NCI-H69 (cell line): ENCODE measurements around the gene AUH.
A peak's percentile ranks its signal among the peaks of the same experiment; 100 is the strongest.

Experiments
- DNase-seq: peaks from one replicate; lab custom pipeline; 2025; lab: John Stamatoyannopoulos, UW

The AUH gene

GRCh38 chr9:91295357-91295756, 66.4 kb downstream of the AUH start:
- DNase-seq = no peak

DNA sequence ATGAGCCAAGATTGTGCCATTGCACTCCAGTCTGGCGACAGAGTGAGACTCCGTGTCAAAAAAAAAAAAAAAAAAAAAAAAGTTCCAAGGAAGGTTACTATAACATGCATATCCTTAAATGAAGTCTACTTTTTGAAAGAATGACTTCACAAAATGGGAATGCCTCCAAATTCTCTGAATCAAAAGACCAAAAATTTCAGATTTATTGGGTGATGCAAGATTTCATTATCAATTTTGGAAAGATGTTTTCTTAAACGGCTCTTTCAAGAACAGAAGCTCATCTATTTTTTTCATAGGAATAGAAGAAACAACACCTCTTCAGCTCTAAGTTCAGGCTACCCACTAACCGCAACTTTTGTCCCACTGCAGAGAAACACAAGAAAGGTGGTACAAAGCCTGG, 69.9 kb downstream of the AUH start:
- DNase-seq = no peak

DNA sequence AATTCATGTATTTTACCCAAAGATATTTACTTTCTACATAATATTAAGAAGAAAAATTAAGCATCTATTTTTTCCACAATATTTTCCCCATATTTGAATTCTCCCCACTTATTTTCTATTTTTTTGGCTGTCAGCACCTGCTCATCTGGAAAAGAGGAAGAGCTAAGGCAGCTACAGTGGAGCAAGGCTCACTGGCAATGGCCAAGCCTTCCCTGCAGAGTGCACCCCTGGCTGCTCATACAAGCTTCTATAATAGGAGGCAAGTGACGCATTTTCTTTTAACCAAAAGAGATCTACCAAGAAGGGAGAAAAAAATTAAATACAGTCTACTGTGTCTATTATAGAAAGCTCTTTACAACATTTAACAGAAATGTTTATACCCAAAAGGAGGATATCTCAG, 72.5 kb downstream of the AUH start:
- DNase-seq = no peak

- DNase-seq = no peak
Observed at GRCh38 chr9:91285729-91286353, 75.9 kb downstream of the AUH start.

- no peak for DNase-seq
Observed at GRCh38 chr9:91282292-91282691, 79.4 kb downstream of the AUH start.

DNA sequence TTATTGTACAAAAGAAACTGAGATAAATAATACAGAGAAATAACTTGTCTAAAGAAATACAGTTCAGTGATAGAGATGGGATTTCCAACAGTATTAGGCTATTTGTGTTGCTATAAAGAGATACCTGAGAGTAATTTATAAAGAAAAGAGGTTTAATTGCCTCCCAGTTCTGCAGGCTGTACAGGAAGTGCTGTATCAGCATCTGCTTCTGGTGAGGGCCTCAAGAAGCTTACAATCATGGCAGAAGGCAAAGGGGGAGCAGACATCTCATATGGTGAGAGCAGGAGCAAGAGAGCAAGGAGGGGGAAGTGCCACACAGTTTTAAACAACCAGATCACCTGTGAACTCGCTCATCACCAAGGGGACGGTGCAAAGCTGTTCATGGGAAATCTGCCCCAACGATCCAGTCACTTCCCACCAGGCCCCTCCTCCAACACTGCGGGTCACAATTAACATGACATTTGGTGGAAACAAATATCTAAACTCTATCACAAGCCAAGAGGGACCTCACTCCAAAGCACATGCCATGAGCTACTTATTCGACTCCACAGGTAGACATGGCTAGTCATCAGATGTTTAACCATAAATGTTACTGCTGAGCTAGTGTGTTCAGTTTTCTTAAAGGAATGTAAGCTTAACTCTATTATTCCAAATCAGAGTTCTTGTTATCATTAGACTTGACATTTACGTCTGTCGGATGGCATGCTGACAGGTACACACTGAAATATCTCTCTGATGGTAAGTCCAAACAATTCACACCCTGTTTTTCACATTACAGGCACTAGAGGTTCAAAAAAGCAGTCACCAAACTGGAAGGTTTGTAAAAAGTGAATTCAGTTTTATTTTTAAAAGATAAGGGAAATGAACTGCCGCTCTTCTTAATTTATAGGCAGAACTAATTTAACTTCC, 82.2 kb downstream of the AUH start:
- DNase-seq = no peak

- no peak for DNase-seq
Observed at GRCh38 chr9:91276513-91276912, 85.2 kb downstream of the AUH start.

- no peak for DNase-seq
Observed at GRCh38 chr9:91275655-91276054, 86.1 kb downstream of the AUH start.

GRCh38 chr9:91274949-91275492, 86.7 kb downstream of the AUH start:
- no peak for DNase-seq

DNA sequence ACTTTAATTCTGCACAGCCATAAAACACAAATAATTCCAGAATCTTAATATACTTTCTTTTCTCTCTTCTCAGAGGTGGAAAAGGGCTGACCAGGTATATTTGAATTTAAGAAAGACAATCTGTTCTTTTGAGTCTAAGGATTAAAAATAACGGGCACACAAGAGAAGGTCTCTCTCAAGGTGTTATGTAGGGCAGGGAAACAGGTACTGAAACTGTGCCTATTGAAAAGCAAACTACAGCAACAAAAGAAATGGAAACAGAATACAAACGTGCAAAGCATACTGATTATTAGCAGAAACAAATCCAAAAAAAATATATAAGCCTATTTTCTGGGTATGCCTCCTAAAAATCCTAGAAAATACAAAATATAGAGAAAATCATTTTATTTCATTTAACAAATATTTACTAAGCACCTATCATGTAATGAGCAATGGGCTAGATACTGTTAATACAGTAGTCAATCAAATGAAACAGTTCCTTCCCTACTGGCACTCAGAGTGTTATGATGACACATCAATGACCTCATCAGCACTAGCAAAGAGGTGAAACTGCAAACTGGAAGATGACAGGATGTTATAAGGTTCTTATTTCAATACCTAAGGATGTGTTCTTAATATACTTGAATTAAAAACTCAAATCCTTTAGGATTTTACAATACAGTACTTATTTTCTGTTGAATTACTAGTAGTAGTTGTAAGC, 87.7 kb downstream of the AUH start:
- DNase-seq = peak; percentile 19

- DNase-seq = no peak
Observed at GRCh38 chr9:91271156-91271555, 90.6 kb downstream of the AUH start.

DNA sequence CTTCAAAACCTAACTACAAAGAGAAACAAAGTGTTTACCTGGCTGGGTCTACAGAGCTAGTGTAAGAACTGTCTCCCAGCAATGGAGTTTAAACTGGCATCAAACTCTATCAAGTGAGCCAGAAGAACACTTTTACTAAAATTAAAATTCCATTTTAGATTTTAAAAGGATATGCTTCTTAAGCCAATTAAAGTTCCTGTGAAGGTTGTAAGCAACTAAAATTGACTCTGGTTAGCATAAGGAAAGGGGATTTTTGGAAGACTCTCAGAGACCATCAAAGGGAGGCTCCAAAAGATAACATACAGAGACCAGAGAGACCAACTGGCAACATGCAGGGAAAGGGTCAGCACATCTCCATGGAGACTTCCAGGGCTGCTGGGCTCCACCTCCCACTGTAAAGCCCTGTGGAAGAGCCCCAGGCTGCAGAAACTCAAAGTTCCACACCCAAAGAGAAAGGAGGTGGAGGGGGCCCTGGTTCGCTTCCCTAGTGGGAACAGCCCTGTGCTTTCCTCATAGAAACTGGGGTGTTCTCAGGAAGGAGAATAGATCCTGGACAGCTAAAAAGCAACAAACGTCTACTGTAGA, 91.7 kb downstream of the AUH start:
- no peak for DNase-seq

DNA sequence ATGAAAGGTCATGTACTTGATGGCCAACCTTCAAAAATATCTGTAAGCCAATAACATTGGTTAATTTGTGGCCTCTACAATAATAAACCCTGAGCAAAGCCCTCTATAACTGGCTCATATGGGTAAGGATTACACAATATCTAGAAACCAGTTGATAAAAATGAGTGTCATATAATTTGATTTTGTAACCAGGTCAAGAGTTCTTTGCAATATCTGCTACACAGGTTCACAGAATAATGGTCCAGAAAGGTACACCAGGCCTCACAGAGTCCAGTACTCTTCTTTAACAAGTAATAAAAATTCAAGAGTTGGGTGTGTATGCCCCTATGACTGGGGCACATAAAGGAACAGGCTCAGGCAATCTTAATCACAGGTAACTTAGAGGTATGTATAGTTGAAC, 95.3 kb downstream of the AUH start:
- no peak for DNase-seq

DNA sequence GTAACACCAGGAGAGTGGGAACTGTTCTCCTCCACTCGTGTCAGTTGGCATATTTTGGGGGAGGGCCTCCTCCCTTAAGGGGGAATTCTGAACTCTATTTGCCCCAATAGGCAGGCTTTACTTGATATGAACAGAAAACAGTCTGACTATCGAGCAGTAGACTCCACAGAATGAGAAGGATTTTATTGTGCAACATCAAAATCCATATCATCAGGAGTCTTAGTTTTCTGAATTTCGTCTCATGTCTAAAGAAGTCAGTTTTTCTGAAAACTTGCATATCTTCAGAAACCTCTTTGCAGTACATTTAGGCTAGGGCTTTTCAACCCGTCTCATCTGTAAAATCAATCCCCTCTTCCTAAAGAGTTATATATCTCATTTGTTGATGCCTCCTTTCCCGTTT, 96.2 kb downstream of the AUH start:
- DNase-seq = no peak

GRCh38 chr9:91261417-91261816, 100.3 kb downstream of the AUH start:
- no peak for DNase-seq

- DNase-seq = no peak
Observed at GRCh38 chr9:91259162-91259561, 102.6 kb downstream of the AUH start.

- no peak for DNase-seq
Observed at GRCh38 chr9:91258451-91258850, 103.3 kb downstream of the AUH start.

- peak; percentile 14 for DNase-seq
Observed at GRCh38 chr9:91256235-91256634, 105.5 kb downstream of the AUH start.

- DNase-seq = no peak
Observed at GRCh38 chr9:91255327-91255726, 106.4 kb downstream of the AUH start.

DNA sequence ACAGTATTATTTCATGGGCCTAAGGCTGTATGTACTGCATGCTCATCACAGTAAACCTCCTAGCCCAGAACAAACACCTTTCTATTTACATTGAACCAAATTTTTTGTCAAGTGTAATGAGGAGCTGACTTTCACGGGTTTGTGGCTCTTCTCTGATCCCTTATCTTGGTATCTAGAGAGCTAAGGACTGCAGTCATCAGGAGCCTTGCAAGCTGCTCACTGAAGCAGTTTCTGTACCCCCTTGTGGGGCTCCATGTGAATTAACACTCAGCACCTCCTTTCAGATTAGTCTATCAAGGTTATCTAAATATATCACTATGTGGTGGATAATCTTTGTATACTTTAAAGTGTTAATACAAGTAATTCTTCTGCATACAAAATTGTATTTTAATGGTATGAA, 108.2 kb downstream of the AUH start:
- DNase-seq = peak; percentile 15

- DNase-seq = no peak
Observed at GRCh38 chr9:91248707-91249106, 113.0 kb downstream of the AUH start.

DNA sequence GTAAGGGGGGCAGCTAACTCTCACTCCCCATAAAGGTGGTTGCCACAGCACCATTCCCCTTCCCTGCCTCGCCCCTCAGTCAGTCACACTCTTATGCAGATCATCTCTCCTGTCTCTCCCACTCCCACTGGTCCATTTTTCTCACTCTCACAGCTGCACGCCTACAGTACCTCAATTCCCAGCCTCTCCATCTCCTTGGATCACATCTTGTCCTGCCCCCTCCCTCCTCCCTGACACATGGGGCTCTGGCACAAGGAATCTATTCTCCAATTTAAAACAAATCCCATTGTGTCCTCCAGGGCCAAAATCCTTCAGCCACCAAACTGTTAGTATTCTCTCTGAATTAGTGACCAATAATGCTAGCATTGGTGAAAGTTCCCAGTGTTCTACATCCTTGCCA, 114.4 kb downstream of the AUH start:
- DNase-seq = no peak
